Liver (tissue), 3 donors: ENCODE measurements around the gene CLMN.

Source experiments
- FOXA1 ChIP-seq: IDR thresholded peaks from 2 replicates; pipeline ENCODE4 v1.6.1; 2016; ENCODE audit warnings: antibody characterized with exemption
- GABPA ChIP-seq, 2 donors: IDR thresholded peaks in 1 of 2; conservative IDR thresholded peaks in 1 of 2; 2 replicates each; pipeline ENCODE4 v1.6.1; 2016; ENCODE audit warnings: antibody characterized with exemption in 2 of 2, mild to moderate bottlenecking in 1 of 2, moderate library complexity in 1 of 2
- JUND ChIP-seq, 2 donors: IDR thresholded peaks; 2 replicates each; pipeline ENCODE4 v1.6.1; 2016; ENCODE audit warnings: antibody characterized with exemption in 2 of 2
- TAF1 ChIP-seq: conservative IDR thresholded peaks from 2 replicates; pipeline ENCODE4 v1.6.1; 2016; ENCODE audit warnings: antibody characterized with exemption, mild to moderate bottlenecking
- YY1 ChIP-seq: IDR thresholded peaks from 2 replicates; pipeline ENCODE4 v1.6.1; 2016; ENCODE audit warnings: antibody characterized with exemption, mild to moderate bottlenecking
- TF ChIP-seq, protein P1 (sequence below): IDR thresholded peaks from 2 replicates; pipeline ENCODE4 v1.6.1; 2016; ENCODE audit warnings: antibody characterized with exemption
- TF ChIP-seq, protein P2 (sequence below): fragments of 150-350 bp; IDR thresholded peaks from 2 replicates; pipeline ENCODE4 v1.5.1; 2017; ENCODE audit warnings: improper control_type of control experiment, low read depth, low read length; ENCODE audit not compliant: missing input control
- TF ChIP-seq, protein P3 (sequence below): IDR thresholded peaks from 2 replicates; pipeline ENCODE4 v1.6.1; 2016; ENCODE audit warnings: antibody characterized with exemption, mild to moderate bottlenecking
- donor health status: healthy.
- donor health status: healthy.

DNA sequence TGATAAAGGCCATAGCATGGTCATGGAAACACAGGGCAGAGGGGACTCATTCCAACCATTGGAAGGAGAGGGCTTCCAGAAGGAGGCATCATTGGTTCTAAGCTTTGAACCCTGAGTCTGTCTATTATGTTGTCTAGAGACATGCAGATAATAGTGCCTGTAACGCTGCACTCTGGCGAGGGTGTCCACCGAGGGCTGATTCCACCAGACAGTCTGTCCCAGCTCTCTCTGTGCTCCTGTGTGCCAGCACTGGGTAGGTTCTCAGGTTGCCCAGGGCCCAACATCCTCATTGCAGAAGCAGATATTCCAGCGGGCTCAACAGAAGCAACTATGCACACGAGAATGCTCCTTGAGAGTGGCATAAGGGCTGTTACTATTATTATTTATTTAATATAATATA, 18.7 kb upstream of the CLMN start:
- TF ChIP-seq FOXA1 (no peak), YY1 (no peak), TAF1 (no peak), JUND (IDR thresholded peaks at IDR 0.05) (no peak), GABPA (IDR thresholded peaks at IDR 0.05 in 1 of 2, conservative IDR thresholded peaks at IDR 0.05 in 1 of 2) (no peak)
- TF ChIP-seq, protein P1, sequence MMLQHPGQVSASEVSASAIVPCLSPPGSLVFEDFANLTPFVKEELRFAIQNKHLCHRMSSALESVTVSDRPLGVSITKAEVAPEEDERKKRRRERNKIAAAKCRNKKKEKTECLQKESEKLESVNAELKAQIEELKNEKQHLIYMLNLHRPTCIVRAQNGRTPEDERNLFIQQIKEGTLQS = no peak
- TF ChIP-seq, protein P2, sequence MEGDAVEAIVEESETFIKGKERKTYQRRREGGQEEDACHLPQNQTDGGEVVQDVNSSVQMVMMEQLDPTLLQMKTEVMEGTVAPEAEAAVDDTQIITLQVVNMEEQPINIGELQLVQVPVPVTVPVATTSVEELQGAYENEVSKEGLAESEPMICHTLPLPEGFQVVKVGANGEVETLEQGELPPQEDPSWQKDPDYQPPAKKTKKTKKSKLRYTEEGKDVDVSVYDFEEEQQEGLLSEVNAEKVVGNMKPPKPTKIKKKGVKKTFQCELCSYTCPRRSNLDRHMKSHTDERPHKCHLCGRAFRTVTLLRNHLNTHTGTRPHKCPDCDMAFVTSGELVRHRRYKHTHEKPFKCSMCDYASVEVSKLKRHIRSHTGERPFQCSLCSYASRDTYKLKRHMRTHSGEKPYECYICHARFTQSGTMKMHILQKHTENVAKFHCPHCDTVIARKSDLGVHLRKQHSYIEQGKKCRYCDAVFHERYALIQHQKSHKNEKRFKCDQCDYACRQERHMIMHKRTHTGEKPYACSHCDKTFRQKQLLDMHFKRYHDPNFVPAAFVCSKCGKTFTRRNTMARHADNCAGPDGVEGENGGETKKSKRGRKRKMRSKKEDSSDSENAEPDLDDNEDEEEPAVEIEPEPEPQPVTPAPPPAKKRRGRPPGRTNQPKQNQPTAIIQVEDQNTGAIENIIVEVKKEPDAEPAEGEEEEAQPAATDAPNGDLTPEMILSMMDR = no peak
- TF ChIP-seq, protein P3, sequence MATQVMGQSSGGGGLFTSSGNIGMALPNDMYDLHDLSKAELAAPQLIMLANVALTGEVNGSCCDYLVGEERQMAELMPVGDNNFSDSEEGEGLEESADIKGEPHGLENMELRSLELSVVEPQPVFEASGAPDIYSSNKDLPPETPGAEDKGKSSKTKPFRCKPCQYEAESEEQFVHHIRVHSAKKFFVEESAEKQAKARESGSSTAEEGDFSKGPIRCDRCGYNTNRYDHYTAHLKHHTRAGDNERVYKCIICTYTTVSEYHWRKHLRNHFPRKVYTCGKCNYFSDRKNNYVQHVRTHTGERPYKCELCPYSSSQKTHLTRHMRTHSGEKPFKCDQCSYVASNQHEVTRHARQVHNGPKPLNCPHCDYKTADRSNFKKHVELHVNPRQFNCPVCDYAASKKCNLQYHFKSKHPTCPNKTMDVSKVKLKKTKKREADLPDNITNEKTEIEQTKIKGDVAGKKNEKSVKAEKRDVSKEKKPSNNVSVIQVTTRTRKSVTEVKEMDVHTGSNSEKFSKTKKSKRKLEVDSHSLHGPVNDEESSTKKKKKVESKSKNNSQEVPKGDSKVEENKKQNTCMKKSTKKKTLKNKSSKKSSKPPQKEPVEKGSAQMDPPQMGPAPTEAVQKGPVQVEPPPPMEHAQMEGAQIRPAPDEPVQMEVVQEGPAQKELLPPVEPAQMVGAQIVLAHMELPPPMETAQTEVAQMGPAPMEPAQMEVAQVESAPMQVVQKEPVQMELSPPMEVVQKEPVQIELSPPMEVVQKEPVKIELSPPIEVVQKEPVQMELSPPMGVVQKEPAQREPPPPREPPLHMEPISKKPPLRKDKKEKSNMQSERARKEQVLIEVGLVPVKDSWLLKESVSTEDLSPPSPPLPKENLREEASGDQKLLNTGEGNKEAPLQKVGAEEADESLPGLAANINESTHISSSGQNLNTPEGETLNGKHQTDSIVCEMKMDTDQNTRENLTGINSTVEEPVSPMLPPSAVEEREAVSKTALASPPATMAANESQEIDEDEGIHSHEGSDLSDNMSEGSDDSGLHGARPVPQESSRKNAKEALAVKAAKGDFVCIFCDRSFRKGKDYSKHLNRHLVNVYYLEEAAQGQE = no peak
